CD4-positive, alpha-beta T cell treated with Interleukin-2 at 100 ng/mL for 4 hours (primary cell): ENCODE results near the gene INTS6L.
A peak's percentile ranks its signal among the peaks of the same experiment; 100 is the strongest.

Experiments
- DNase-seq: peaks from one replicate; pipeline ENCODE4 v3.0.0-alpha.2; 2020; ENCODE audit warnings: low spot score

Gene INTS6L, protein sequence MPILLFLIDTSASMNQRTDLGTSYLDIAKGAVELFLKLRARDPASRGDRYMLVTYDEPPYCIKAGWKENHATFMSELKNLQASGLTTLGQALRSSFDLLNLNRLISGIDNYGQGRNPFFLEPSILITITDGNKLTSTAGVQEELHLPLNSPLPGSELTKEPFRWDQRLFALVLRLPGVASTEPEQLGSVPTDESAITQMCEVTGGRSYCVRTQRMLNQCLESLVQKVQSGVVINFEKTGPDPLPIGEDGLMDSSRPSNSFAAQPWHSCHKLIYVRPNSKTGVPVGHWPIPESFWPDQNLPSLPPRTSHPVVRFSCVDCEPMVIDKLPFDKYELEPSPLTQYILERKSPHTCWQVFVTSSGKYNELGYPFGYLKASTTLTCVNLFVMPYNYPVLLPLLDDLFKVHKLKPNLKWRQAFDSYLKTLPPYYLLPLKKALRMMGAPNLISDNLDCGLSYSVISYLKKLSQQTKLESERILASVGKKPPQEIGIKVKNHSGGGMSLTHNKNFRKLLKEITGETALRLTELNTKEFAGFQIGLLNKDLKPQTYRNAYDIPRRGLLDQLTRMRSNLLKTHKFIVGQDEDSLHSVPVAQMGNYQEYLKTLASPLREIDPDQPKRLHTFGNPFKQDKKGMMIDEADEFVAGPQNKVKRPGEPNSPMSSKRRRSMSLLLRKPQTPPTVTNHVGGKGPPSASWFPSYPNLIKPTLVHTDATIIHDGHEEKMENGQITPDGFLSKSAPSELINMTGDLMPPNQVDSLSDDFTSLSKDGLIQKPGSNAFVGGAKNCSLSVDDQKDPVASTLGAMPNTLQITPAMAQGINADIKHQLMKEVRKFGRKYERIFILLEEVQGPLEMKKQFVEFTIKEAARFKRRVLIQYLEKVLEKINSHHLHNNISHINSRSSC

DNA sequence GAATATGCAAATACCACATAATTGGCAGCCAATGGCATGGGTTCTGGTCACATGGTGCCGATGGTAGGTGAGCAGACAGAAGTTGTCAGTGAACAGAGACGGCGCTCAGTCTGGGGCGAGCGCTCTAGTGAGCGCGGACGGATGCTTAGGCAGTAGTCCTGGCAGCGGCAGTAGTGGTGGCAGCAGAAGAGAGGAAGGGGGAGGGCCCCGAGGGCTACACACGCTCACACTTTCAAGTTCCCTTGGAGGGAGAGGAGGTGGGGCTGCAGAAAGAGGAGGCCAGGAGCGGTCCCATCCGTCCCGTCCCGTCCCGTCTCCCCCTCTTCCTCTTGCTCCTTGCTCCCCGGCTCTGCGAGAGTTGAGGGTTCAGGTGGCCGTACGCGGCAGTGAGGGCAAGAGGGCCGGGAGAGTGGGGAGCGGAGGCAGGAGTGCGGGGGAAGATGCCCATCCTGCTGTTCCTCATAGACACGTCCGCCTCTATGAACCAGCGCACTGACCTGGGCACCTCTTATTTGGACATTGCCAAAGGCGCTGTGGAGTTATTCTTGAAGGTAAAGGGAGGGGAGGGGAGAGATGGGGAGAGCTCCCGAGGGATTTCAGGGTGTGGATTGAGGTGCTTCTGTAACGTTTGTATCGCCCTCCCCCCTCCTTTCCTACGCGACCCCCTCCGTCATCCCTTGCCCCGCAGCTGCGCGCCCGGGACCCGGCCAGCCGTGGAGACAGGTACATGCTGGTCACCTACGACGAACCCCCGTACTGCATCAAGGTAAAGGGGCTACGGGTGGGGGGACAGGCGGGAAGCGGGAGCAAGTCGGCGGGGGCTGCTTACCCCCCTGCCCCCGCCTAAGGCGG is at the start of gene INTS6L:
Gene INTS6L (plus strand): TSS at position 108 of the 852 bp plus-strand sequence. CDS start 333 bp downstream, at position 441.
- peak; percentile 90 for DNase-seq

DNA sequence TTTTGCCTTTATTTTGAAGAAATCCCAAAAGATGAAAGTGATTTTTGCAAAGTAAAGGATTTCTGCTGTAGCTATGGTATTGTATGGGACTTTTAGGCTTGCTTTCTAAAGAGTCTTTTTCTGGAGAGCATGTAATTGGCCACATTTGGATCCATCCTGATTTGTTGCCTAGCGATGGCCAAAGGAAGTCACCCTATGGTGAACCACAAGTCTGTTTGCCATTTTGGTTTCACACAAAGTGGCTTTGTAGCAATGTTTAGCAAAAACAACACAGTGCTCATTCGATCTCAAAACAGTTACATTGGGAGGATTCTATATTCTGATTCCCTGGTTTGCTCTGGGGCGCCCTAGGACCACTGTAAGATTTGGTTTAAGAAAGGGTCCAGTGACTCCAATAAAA is 44.1 kb upstream of the INTS6L start:
- no peak for DNase-seq

DNA sequence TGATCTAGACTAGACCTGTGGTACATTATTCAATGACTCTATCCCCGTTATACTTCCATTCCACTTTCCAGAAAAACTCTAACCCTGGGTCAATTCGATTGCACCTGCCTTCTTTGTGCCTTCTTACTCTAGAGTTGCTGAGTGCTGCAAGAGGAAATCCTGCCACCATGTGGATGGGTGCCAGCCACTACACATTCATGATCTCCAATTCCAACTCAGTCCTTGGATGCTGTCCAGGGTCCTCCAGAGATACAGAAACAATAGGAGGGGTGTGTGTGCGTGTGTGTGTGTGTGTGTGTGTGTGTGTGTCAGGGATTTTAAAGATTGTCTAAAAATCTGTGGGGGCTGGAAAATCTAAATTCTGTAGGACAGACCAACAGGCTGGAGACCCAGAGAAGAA is 42.9 kb upstream of the INTS6L start:
- DNase-seq, result peak; percentile 40

DNA sequence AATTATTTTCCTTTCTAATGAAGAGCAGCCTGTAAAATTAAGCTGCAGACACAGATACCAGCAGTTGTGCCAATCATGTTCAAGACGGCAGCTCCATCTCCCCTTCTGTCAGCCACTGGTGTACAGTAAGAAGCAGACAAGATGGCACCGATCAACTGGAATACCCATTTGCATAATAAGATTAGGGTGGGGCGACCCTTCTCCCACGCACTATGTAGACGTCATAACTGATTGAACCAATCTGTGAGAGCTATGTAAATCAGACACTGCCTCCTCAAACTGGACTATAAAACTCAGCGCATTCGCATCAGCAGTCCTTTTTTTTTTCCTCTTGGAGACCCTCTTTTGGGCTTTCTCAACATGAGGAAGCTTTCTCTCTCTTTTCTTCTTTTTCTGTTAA is 40.4 kb upstream of the INTS6L start:
- no peak for DNase-seq

DNA sequence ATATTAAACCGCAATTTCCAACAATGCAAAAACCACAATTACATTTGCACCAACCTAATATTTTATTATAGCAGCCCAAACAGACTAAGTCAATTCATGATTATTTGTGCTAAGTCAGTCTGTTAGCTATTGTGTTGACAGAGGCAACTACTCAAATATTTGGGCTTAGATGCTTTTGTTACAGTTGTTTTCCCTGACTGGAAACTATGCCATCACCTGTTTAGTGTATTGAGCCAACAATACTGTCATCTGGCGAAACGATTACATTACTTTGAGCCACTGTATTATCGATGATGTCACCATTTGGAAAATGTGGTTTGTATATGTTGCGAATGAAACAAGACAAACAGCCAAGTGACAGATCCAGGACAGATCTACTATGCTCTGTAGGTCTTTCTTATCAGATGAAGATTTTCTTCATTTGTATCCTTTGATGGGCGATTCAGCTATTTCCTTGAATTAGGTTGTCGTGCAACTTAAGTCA is 38.7 kb upstream of the INTS6L start:
- no peak for DNase-seq

DNA sequence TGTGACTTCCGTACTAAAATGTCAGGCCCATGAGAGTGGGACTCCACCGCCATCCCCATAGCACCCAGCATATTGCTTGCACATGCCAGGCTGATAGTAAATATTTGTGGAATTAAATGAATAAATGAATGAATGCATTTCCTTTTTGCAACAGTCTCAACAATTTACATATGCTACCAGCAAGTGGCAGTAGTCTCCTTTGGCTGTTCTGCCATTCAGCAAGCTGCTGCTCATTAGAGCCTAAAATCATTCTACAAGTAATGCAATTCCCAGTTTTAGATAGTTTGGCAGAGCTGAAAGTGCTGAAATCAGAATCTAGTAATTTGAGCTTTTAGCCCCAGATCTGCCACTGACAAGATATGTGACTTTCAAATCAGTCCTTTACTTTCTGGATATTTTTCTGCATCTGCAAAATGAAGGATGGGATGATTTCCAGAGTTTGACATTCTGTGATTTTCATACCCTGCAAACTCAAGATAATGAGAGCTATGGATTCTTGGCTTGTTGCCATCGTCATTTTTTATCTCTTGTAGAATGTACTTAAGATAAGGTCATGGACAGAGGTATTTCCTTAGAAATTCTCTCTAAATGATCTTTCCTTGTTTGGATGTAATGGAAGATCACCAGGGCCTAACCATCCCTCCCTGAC is 35.7 kb upstream of the INTS6L start:
- DNase-seq, result peak; percentile 42

DNA sequence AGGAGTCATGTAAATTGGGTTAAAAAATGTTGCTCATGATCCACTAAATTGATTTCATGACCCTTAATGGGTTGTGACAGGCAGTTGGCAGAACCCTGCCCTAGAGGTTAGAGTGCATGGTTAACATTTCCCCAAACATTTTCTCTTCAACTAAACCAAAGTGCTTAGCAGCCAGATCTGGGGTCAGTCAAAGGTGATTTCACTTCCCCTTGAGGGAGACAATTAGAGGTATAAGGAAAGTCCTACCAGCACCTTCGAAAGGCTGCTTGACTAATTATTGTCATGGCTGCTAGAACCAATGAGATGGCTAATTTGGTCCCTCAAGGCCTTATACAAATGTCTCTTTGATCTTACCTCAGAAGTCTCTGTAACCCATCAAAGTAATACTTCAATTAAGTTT is 30.9 kb upstream of the INTS6L start:
- no peak for DNase-seq

DNA sequence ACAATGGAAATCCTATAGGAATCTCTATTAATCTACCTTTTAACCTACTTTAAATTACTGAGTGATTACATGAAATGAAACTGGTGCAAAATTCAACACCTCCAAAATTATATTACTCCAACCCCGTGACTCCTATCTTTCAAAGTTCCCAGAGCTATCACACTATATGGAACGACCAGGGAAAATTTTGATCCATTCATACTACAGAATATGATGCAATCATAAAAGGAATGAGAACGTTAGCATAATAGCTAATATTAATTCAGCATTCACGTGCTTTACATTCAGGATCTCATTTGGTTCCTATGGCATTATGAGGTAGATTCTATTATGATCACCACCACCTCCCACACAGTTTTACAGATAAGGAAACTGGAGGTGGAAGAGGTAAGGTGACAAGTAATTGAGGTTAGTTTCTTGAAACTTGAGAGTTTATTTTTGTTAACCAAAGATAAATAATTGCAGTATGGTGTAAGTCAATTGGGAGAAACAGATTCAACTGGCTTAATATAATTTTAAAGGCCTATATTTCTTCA is 29.4 kb upstream of the INTS6L start:
- DNase-seq, result no peak

DNA sequence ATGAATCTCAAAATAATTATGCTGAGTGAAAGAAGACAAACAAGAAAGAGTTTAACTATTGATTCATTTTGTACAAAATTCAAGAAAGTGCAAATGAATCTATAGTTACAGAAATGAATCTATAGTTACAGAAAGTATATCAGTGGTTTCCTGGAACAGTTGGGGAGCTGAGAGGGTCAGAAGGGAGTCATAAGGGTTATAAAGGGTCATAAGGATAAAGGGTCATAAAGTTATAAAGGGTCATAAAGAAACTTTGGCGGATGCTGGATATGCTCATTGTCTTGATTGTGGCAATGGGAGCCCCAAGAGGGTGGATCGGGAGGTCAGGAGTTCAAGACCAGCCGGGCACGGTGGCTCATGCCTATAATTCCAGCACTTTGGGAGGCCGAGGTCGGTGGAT is 26.0 kb upstream of the INTS6L start:
- no peak for DNase-seq

DNA sequence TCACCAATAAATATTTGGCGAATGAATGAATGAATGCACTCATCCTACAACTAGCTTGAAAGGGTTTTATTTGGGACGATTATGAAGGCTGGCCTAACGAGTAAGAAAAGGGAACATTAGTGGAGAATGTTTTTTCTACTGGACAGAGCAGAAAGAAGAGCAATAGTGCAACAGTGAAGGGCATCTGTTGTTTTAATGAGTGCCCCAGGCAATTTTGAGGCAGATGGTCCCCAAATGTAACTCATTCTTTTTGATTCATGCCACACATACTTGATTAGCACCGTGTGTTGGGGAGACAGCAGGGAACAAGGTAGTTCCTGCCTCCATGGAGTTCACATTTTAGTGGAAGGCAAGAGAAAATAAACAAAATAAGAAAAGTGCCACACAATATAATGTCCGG is 22.7 kb upstream of the INTS6L start:
- no peak for DNase-seq

DNA sequence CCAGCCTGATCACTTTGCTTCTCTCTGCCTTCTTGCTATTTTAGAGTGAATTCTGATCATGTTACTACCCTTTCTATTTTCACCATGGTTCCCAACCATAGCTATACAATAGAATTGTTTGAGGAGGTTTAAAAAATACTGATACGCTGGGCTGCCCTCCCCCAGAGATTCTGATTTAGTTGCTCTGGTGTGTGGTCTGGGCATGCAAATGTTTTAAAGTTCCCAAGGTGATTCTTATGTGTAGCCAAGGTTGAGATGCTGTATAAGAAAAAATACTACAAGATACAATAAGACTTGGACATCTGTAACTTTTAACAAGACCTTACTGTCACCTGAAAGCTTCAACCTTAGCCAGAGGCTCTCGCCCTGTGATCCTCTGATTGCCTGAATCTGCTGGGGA is 22.2 kb upstream of the INTS6L start:
- no peak for DNase-seq

DNA sequence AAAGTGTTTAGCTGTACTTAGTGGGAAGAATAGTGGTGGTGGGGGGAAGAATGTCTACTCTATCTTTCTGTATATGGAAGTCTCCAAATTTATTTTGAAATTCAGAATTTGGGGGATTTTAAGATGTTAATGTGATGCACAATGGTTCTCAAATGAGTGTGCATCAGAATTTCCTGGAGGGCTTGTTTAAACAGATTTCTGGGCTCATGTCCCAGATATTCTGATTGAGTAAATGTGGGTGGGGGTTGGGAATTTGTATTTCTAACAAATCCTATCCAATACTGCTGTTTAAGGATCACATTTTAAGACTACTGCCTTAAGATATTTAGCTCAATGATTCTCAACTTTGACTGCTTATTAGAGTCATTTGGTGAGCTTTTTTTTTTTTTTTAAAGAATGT is 15.1 kb upstream of the INTS6L start:
- no peak for DNase-seq

DNA sequence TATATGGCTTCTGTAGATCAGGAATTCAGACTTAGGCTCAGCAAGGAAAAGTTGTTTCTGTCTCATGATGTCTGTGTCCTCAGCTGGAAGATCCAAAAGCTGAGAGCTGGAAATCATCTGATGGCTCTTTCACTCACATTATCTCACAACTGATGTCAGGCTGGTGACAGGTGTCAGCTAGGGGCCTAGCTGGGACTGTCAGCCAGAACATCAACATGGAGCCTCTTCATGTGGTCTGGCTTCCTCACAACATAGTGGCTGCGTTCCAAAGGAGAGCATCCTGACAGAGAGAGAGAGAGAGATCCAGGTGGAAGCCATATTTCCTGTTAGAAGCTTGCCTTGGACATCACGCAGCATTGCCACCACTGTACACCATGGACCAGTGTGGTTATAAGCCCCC is 10.6 kb upstream of the INTS6L start:
- no peak for DNase-seq

DNA sequence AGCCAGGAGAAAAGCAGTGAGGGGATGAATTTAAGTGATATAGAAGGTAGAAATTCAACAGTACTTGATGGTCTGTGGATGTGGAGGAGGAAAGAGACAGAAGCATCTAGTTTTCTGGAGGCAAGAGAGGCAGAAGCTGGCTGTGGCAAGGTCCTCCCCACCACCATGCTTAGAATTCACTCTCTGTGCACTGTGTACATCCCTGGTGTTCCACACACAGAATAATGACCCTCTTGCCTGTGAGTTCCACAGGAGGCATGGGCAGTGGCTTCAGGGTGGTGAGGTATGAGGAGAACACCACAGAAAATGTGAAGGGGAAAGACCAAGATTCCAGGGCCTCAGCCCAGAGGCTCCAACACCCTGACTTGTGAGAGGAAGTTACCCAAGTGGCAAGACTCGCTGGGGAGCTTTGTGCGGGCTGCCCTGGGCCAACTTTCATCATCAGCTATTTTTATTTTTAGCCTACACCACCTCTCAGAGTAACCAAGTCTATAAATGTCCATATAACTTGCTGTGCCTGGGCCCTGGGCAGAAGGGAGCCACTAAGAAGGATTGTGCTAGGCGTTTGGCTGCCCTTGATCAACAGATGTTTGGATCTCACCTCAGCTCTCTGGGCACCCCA is 7.8 kb upstream of the INTS6L start:
- no peak for DNase-seq

DNA sequence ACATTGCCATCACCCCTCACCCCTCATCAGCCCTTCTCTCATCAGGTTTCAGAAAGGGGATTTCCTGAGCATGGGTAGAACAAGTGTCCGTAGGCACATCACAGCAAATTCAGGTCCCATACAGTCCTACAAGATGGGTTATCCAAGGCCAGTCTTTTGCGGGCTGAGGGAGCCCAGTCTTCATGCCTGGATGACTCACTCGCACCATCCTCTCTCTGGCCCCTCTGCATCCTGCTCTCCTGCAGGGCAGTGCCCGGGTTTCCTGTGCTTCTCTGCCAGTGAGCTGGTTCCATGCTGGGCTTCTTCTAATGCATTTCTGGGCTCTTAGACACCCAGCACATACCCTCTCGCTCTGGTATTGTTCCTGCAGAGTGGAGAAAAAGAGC is 7.3 kb upstream of the INTS6L start:
- no peak for DNase-seq

DNA sequence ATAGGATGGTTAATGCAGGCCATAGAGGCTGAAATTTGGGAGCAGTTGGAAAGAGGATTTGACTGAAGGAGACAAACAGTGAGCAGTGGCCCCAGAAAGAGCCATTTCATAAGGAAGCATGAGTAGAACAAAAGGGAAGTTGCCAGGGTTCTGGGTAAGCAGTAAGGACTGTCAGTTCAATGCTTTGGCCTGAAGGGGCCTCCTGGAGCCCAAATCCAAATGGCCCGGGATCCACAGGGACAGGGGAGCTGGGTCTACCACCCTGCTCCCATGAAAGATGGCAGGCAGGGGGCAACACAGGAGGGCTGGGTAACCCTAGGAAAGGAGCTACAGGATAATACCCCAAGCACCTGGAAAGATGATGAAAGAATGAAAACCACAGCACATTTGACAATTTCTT is 4.1 kb upstream of the INTS6L start:
- no peak for DNase-seq

DNA sequence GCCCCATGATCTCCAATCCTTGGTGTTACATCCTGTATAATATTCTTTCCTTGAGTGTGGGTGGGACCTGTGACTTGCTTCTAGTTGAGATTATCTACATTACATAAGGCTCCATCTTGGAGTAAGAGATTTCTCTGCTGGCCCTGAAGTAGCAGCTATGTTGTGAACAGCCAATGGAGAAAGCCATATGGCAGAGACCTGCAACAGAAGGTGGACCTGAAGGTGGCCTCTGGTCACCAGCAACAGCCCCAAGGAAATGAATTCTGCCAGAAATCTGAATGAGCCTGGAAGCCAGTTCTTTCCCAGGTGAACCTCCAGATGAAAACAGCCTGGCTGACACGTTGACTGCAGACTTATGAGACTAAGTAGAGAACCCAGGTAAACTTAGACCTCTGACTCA is 2.3 kb upstream of the INTS6L start:
- DNase-seq, result no peak

DNA sequence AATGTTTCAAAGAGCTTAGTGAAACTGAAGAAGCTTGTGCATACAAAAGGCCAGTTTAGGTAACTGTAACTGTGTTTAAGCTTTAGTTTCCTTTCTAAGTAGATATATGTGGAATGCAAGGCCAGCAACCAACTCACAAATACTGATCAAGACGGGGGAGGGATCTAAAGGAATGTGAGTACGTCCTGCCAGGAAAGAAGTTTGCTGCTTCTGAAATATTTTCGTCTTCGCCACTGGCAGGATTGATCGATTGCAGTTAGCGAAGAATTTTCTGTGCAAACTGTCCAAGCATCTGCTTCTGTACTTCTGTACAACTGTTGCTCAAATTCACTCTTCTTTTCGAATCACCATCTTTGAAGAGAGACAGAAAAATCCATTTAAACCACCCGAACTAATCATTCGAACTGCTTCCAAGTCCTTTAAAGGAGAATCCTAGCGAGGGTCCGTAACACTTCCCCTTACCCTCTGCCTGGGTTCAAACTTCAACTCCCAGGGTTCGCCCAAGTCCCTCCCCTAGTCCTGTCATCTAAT is 373 bp upstream of the INTS6L start:
- no peak for DNase-seq

DNA sequence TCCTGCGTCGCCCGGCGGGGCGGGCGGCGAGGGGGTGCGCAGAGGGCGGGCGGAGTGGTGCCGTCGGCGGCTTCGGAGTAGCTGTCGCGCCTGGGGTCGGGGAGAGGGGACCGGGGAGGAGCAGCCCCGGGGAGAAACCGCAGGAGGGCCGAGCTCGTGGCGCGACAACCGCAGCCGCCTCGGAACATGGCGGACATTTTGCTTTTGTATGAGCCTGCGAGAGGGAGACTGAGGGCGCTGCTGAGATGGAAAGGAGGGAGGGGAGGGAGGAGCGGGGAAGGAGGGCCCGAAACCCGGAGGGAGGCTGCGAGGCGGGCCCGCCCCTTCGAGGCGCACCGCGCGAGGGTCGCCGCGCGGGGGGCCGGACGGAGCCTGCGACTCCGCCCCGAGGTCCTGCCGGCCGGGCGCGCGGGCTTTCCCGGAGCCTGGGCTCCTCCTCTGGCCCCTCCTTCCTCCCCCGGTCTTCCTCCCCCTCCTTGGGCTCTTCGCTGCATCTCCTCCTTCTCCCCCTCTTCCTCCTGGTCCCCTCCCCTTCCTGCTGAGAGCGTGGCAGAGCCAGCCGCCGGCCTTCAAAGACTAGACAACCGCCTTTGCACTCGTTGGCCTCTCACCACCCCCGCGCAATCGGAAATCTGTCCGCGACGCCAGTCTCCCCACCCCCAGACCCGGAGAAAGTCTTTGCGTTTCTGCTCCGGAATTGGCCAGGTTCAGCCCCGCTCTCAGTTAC is 1.1 kb downstream of the INTS6L start:
- DNase-seq, result peak; percentile 86

DNA sequence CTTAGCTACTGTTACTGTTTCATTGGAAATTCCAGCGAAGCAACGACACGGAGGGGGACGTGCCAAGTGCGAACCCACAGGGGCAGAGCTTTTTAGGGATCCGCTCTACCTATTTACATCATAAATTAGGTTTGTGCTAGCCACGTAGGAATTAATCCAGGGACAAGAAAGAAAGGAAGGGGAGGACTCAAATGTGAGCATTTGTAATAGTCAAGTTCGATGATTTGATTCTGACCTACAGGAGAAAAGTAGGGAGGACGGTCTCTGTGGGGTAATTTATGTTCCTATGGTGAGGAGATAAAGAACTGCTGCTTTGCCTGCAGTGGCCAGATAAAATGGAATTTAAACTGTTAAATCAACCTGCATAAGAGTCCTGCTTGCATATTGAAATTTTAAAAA is 1.7 kb downstream of the INTS6L start:
- DNase-seq, result no peak
